Hematopoietic multipotent progenitor cell treated with erythropoietin and hydrocortisone succinate and interleukin-3 and kit ligand, for 15 days (in vitro differentiated cells): Measurements from ENCODE around the gene NPEPPS.
"Not testable (repeated sequence)": the region's sequence is repeated elsewhere in the genome, so short reads cannot be mapped to it uniquely, and the experiment has no call there.

ENCODE experiments used
- DNase-seq: peaks from one replicate; pipeline ENCODE4 v3.0.0-alpha.2; 2015; ENCODE audit warnings: low spot score

NPEPPS gene

GRCh38 chr17:47561698-47562405 is 30.9 kb downstream of the NPEPPS start:
- DNase-seq: not testable (repeated sequence)

- not testable (repeated sequence) for DNase-seq
Measured at GRCh38 chr17:47562406-47562705, 31.4 kb downstream of the NPEPPS start.

- DNase-seq: not testable (repeated sequence)
Measured at GRCh38 chr17:47567261-47567660, 36.4 kb downstream of the NPEPPS start.

- DNase-seq: not testable (repeated sequence)
Measured at GRCh38 chr17:47572561-47572960, 41.7 kb downstream of the NPEPPS start.

- DNase-seq: not testable (repeated sequence)
Measured at GRCh38 chr17:47582416-47582815, 51.5 kb downstream of the NPEPPS start.

- DNase-seq: not testable (repeated sequence)
Measured at GRCh38 chr17:47586378-47587055, 55.6 kb downstream of the NPEPPS start.

GRCh38 chr17:47593522-47593921 is 62.6 kb downstream of the NPEPPS start:
- DNase-seq: not testable (repeated sequence)

- no peak for DNase-seq
Measured at GRCh38 chr17:47603830-47604597, 73.1 kb downstream of the NPEPPS start.

GRCh38 chr17:47604598-47604927 is 73.7 kb downstream of the NPEPPS start:
- no peak for DNase-seq

GRCh38 chr17:47605011-47605410 is 74.1 kb downstream of the NPEPPS start:
- no peak for DNase-seq

GRCh38 chr17:47607481-47607880 is 76.6 kb downstream of the NPEPPS start:
- no peak for DNase-seq

GRCh38 chr17:47611372-47612350 is 80.8 kb downstream of the NPEPPS start:
- DNase-seq: no peak

- DNase-seq: peak; percentile 81
Measured at GRCh38 chr17:47615766-47616424, 85.0 kb downstream of the NPEPPS start.

- no peak for DNase-seq
Measured at GRCh38 chr17:47618410-47618809, 87.5 kb downstream of the NPEPPS start.

- no peak for DNase-seq
Measured at GRCh38 chr17:47620503-47621245, 89.8 kb downstream of the NPEPPS start.

GRCh38 chr17:47621293-47622179 is 90.6 kb downstream of the NPEPPS start:
- no peak for DNase-seq

GRCh38 chr17:47622180-47622549 is 91.3 kb downstream of the NPEPPS start:
- DNase-seq: no peak

- DNase-seq: no peak
Measured at GRCh38 chr17:47624727-47625068, 93.8 kb downstream of the NPEPPS start.

GRCh38 chr17:47628014-47628566 is 97.2 kb downstream of the NPEPPS start:
- no peak for DNase-seq

GRCh38 chr17:47629826-47630225 is 98.9 kb downstream of the NPEPPS start:
- DNase-seq: no peak
